Ascending aorta (tissue), 2 donors: Measurements from ENCODE around the gene PCDHA7. TPM values are rescaled to one million over a fixed set of nuclear protein-coding genes. Genes with fewer than 3 reads are reported as not detected.

Experiments used
- DNase-seq, 2 donors: peaks; one replicate each; pipeline ENCODE4 v3.0.0-alpha.2; 2019; ENCODE audit warnings: low spot score in 2 of 2
- H3K27ac ChIP-seq, 2 donors: fragments of 200-600 bp; sonication (generic); one replicate each; pipeline ENCODE4 v1.5.1; 2016 to 2017; ENCODE audit warnings: mild to moderate bottlenecking in 1 of 2
- H3K27me3 ChIP-seq: fragments of 200-600 bp; sonication (generic); one replicate; pipeline ENCODE4 v1.5.1; 2017
- H3K36me3 ChIP-seq, 2 donors: fragments of 200-600 bp; sonication (generic); one replicate each; pipeline ENCODE4 v1.5.1; 2016
- H3K4me1 ChIP-seq, 2 donors: fragments of 200-600 bp; sonication (generic); one replicate each; pipeline ENCODE4 v1.5.1; 2016 to 2017; ENCODE audit warnings: mild to moderate bottlenecking in 1 of 2
- H3K4me3 ChIP-seq, 2 donors: fragments of 200-600 bp; sonication (generic); one replicate each; pipeline ENCODE4 v1.5.1; 2016 to 2017; ENCODE audit warnings: mild to moderate bottlenecking in 1 of 2
- H3K9me3 ChIP-seq, 2 donors: fragments of 200-600 bp; sonication (generic); one replicate each; pipeline ENCODE4 v1.5.1; 2016
- CTCF ChIP-seq, 3 experiments: fragments of 200-600 bp in 2 of 3; fragments of 450-650 bp in 1 of 3; sonication (generic) in 2 of 3; IDR thresholded peaks; one replicate each; pipeline ENCODE4 v1.5.1; 2016 to 2019; ENCODE audit warnings: antibody characterized with exemption in 3 of 3, mild to moderate bottlenecking in 1 of 3, moderate library complexity in 1 of 3
- intact Hi-C: fragments of 100-400 bp; cut with DNase I; formaldehyde crosslinking; loops from one replicate; pipeline ENCODE4 v1.15.1; 2023
- total RNA-seq: library from RNA; depleted of rRNA; stranded (reverse); fragments of >200 nt; gene quantifications from one replicate; pipeline ENCODE4 v1.1.0, GENCODE V29; 2016

PCDHA7 gene
- total RNA-seq, 1 donor from 2014 or later: not detected

- DNase-seq: no peak
- Histone ChIP-seq H3K9me3 (peaks cover 24 to 48% of the 10 kb centered on the region in 2 donors), H3K36me3 (no peaks in the 10 kb centered on the region), H3K27ac (no peak within 1 kb of the TSS), H3K27me3 (no peaks in the 10 kb centered on the region), H3K4me1 (no peaks in the 10 kb centered on the region), H3K4me3 (peak within 1 kb of the TSS; percentile 16 to 28)
- no peak for TF ChIP-seq CTCF (IDR thresholded peaks at IDR 0.05)
- intact Hi-C loops: no loop called here
Measured at GRCh38 chr5:140855772-140856674, 22.0 kb downstream of the PCDHA7 start, which contains the start of gene PCDHA10. TSS of gene PCDHA10 (plus strand) at chr5:140855897. CDS start at chr5:140856049, 152 bp downstream.

GRCh38 chr5:140857177-140857986, 23.3 kb downstream of the PCDHA7 start:
- intact Hi-C loops: no loop called here
- H3K9me3 ChIP-seq: peaks cover 33 to 52% of the 10 kb centered on the region in 2 donors
- no peaks in the 10 kb centered on the region for H3K27me3 ChIP-seq
- no peaks in the 10 kb centered on the region for H3K4me1 ChIP-seq
- H3K4me3 ChIP-seq: no peak overlapping the region
- TF ChIP-seq CTCF (IDR thresholded peaks at IDR 0.05): no peak
- no peak for DNase-seq
- no peaks in the 10 kb centered on the region for H3K36me3 ChIP-seq
- H3K27ac ChIP-seq: no peak overlapping the region

GRCh38 chr5:140857987-140858240, 23.8 kb downstream of the PCDHA7 start:
- Histone ChIP-seq H3K9me3 (peaks cover 38 to 58% of the 10 kb centered on the region in 2 donors), H3K4me1 (no peaks in the 10 kb centered on the region), H3K4me3 (no peak overlapping the region), H3K27ac (no peak overlapping the region), H3K36me3 (no peaks in the 10 kb centered on the region), H3K27me3 (no peaks in the 10 kb centered on the region)
- no peak for DNase-seq
- intact Hi-C loops: no loop called here
- no peak for TF ChIP-seq CTCF (IDR thresholded peaks at IDR 0.05)

GRCh38 chr5:140862441-140863295, 28.6 kb downstream of the PCDHA7 start:
- H3K27me3 ChIP-seq: no peaks in the 10 kb centered on the region
- intact Hi-C loops: no loop called here
- no peaks in the 10 kb centered on the region for H3K4me1 ChIP-seq
- H3K36me3 ChIP-seq: no peaks in the 10 kb centered on the region
- TF ChIP-seq CTCF (IDR thresholded peaks at IDR 0.05): no peak
- peaks cover 28 to 55% of the 10 kb centered on the region in 2 donors for H3K9me3 ChIP-seq
- no peak overlapping the region for H3K4me3 ChIP-seq
- no peak for DNase-seq
- no peak overlapping the region for H3K27ac ChIP-seq
